ENCODE results near the gene DPP8.
"Not testable (repeated sequence)": the region's sequence is repeated elsewhere in the genome, so short reads cannot be mapped to it uniquely, and the experiment has no call there.

Gene DPP8

DNA sequence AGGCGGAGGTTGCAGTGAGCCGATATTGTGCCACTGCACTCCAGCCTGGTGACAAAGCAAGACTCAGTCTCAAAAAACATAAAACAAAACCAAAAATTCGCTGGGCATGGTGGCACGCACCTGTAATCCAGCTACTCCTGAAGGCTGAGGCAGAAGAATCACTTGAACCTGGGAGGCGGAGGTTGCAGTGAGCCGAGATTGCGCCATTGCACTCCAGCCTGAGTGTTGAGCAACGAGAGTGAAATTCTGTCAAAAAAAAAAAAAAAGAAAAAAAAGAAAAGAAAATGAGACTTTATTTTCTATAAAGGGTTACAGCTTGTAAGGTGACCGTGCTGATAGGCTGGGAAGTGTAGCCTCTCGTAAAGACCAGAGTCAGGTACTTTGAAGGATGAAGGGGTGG lies 6.7 kb upstream of the DPP8 start:
- DNase-seq (ENCODE audit: low spot score) = no peak

DNA sequence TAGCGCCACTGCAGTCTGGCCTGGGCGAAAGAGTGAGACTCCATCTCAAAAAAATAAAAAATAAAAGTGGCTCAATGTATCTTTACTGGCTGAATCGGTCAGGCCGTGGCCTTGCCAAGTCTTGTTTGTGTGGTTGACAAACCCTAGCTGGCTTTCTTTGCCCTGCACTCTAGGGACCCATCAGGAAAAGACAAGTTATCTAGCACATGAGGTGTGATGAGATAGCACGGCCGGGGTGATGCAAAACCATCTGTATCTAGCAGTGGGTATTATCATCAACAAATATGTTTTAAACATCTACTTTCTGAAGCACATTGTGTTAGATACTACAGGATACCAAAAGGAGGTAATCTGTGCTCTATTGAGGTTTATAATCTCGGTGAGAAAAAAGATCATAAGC lies 3.9 kb upstream of the DPP8 start:
- no peak for DNase-seq (ENCODE audit: low spot score)

DNA sequence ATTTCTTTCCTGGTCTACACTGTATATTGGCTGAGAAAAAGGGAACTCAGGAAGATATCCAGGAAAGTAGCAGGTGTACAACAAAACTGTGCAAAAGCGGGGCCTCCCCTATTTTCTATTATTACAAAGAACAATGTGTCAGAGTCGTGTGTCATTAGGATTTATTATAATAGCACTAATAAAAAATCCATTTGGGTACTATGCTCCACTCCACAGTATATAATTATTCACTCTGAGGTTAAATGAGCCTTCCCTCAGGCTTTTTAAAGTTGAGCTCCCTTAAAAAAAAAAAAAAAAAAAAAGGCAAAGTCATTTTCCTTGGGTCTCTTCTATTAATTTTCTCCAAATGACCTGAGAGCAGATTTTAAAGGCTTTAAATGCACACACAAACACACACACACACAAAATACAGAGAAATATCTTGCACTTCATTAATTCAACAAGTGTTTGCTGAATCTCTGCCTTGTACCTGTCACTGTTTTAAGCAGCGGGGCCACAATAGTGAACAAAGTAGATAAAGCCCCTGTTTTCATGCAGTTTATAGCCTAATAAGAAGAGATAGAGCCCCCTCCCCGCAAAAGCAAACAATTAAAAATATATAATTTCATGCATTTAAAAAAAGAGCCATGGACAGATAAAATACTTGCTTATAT lies 1.3 kb upstream of the DPP8 start:
- no peak for DNase-seq (ENCODE audit: low spot score)

DNA sequence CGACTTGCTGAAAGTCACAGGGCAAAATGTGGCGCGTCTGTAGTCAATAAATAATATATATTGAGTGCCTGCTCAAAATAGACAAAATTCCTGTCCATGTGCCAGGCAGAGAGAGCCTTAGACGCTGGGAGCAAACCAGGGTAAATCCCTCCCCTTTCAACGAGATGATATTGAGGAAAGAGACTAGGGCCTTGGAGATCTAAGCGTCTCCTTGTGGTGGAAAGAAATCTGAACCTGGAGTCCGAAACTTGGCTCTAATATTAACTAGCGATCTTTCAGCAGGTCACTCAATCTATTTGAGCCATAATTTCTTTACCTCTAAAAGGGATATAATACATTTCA lies 348 bp upstream of the DPP8 start:
- DNase-seq (ENCODE audit: low spot score) = no peak

DNA sequence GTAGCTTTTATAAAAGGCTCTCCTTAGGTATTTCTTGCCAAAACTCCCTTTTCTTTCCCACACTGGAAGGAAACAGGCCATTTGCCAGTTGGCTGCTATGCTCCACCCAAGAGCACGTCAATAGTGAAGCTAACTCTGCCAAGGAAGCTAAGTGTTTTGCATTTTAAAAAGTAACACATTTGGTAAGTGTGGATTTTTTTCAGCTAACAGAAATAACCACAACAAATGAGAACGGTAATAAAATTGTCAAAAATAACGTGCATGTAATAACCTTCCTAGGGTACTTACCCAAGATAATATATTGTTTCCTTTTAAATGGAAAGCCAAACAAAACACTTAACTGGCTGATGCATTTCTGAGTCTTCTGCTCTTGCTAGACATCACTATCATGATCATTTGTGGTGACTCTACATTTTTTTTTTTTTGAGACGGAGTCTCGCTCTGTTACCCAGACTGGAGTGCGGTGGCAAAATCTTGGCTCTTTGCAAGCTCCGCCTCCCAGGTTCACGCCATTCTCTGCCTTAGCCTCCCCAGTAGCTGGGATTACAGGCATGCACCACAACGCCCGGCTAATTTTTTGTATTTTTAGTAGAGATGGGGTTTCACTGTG lies 4.6 kb downstream of the DPP8 start:
- no peak for DNase-seq (ENCODE audit: low spot score)

DNA sequence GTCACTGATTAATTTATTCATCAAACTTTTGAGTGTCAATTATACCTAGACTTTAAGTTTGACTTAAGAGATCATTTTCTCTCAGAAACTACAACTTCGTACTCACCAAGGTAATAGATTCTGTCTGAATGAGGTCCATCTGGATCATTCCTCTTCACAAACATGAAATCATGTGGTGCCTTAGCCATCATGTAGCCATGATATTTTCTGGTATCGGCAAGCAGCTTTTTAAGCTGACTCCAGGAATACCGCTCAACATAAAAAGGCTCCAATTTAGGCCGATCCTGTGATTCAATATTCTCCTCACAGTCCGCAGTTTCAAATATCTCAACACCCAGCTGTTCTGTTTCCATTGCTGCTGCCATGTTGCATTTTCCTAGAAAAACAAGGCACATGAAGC lies 5.3 kb downstream of the DPP8 start:
- DNase-seq (ENCODE audit: low spot score) = no peak

DNA sequence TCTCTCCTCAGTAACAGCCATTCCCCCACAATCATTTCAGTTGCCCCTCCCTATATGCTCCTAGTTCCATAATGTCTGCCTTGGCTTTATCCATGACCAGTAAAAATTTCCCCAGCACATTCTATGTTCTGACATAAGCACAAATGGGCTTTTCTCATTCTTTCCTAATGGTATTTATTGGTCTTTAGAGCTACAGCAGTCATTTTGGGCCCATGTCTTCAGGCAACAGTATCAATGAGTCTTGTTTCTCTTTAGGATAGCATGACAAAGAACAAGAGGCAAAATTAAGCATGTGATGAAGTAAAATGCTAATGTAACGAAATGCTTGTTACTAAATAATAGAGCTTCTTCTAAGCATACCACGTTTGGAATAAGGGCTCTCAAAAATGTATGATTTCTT lies 8.2 kb downstream of the DPP8 start:
- DNase-seq (ENCODE audit: low spot score) = no peak

DNA sequence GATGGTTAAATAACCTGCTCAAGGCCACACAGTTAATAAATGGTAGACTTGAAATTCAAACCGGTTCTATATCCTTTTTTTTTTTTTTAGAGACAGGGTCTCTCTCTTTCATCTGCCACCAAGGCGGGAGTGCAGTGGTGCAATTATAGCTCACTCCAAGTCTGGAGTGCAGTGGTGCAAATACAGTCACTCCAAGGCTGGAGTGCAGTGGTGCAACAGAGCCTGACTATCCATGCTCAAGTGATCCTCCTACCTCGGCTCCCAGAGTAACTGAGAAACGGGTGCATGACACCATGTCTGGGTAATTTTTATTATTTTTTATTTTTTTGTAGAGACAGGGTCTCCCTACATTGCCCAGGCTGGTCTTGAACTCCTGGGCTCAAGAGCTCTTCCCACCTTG lies 23.4 kb downstream of the DPP8 start:
- DNase-seq (ENCODE audit: low spot score) = no peak

DNA sequence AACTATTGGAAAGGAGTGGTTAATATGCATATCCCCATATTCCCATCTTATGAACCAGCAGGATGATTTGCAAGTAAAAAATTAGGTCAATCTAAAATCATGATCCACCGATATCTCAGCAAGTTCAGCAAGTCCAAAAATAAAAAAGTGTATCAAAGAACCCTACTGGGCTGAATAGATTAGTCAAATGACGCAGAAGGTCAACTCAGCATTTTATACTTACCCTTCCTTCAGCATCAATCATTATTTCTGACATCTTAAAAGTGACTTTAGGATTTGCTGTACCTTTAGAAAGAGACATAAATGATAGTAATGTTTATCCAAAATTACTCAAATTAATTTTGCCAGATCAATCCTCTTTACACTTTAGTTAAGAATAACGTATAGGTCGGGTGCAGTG lies 32.6 kb downstream of the DPP8 start:
- no peak for DNase-seq (ENCODE audit: low spot score)

DNA sequence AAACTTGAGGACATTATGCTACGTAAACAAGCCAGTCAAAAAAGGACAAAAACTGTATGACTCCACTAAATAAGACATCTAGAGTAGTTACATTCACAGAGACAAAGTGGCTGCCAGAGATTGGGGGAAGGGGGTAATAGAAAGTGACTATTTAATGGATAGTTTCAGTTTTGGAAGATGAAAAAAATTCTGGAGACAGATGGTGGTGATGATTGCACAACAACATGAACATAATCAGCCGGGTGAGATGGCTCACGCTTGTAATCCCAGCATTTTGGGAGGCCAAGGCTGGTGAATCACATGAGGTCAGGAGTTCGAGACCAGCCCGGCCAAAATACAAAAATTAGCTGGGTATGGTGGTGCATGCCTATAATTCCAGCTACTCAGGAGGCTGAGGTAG lies 40.6 kb downstream of the DPP8 start:
- peak; percentile 8 for DNase-seq (ENCODE audit: low spot score)

DNA sequence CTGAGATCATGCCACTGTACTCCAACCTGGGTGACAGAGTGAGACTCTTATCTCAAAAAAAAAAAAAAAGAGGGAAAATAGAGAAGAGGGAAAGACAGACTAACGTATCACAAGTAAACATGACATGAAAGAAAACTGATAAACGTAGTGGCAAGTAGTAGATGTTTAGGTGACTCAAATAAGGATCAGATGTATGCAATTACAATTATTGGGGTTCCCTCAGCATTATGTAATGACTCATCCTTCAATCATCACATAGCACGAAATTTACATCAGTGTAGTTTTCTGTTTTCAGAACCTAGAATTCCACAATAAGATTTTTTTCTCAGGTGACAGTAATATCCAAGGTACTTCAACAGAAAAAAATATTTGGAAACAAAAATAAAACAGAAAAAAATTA lies 46.6 kb downstream of the DPP8 start:
- no peak for DNase-seq (ENCODE audit: low spot score)

DNA sequence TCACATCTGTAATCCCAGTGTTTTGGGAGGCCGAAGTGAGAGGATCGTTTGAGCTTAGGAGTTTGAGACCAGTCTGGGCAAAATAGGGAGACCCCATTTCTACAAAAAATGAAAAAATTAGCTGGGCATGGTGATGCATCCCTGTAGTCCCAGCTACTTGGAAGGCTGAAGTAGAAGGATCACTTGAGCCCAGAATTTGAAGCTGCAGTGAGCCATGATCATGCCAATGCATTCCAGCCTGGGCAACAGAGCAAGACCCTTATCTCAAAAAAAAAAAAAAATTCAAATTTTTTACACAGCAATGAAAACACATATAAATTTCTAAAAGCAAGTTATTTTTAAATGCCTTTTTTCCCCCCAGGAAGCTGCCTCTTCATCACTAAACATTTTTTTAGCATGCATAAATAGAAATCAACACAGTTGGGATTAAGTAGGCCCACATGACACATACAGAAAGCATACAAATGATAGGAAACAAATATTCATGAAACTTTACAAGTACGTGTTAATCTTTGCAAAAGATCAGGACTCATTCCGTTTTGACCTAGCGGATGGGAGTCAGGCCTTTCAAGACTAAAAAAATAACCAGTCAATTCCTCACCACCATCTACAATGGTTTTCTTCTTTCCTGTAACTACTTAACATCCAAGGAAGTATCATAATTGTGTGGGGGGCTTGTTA lies 49.1 kb downstream of the DPP8 start:
- no peak for DNase-seq (ENCODE audit: low spot score)

DNA sequence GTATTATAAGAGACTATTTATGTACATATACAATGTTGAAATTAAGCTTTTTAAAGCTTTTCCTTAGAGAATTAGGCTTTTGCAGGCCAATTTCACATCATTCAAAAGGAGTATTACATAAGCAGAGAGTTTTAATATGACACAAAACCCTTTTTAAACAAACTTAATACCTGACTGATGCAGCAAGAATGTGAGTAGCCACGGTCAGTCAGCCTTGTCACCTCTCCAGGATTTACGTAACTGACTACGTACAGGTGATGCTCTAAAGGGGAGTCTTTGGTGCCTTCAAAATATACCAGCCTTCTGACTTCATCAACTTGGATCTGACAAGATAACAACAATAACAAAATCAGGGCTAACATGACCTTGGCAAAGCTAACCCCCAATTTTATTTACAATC lies 50.6 kb downstream of the DPP8 start:
- DNase-seq (ENCODE audit: low spot score) = no peak

DNA sequence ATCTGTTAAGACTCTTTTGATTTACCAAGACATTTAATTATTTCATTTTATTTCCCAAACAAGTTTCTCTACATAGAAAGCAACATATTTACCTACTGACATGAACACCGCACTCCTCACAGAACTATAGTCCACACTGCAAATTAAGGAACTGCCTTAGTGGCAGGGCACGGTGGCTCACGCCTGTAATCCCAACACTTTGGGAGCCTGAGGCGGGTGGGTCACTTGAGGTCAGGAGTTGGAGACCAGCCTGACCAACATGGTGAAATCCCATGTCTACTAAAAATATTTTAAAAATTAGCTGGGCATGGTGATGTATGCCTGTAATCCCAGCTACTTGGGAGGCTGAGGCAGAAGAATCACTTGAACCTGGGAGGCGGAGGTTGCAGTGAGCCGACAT lies 54.4 kb downstream of the DPP8 start:
- not testable (repeated sequence) for DNase-seq (ENCODE audit: low spot score)

DNA sequence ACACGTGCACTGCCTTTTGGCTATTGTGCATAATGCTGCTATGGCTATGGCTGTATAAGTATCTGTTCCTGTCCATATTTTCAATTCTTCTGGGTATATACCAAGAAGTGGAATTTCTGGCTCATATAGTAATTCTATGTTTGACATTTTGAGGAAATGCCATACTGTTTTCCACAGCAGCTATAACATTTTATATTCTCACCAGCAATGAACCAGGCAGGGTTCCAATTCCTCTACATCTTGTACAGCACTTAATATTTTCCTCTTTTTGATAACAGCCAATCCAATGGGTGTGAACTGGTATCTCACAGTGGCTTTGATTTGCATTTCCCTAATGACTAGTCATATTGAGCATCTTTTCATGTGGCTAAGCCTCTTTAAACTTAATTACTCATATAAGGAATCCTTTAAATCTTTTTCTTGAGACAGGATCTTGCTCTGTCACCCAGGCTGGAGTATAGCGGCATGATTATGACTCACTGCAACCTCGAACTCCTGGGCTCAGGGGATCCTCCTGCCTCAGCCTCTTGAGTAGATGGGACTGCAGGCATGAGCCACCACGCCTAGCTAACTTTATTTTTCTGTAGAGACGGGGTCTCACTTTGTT lies 56.6 kb downstream of the DPP8 start:
- no peak for DNase-seq (ENCODE audit: low spot score)

DNA sequence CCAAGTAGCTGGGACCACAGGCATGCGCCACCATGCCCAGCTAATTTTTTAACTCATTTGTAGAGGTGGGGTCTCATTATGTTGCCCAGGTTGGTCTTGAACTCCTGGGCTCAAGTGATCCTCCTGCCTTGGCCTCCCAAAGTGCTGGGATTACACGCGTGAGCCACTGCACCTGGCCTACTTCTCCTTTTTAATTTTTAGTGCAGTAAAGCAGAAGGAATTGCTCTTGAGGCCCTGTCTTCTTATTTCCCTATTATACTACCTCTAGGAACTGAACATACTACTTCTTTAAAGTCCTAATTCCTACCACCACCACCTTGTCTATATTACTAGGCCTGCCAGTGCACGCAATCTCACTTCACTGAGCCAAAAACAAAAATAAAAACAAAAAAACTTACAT lies 62.2 kb downstream of the DPP8 start:
- DNase-seq (ENCODE audit: low spot score) = not testable (repeated sequence)

DNA sequence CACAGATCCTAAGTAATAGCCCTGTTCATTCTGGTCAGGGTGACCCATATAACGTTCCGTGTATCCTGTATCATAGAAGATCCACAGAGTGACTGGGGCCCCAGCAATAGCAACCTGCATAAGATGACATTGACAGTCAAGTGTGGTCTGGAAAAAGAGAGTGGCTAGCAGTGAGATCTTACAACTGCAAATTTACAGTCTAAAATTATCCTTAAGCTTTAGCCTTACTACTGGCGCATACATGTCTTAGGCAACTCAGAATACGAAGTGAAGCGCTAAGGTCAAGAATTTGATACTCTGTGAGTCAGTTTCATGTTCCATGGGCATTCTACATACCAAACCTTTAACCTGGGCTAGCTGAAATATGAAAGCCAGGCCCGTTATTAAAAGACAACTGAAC lies 65.5 kb downstream of the DPP8 start:
- DNase-seq (ENCODE audit: low spot score) = no peak

DNA sequence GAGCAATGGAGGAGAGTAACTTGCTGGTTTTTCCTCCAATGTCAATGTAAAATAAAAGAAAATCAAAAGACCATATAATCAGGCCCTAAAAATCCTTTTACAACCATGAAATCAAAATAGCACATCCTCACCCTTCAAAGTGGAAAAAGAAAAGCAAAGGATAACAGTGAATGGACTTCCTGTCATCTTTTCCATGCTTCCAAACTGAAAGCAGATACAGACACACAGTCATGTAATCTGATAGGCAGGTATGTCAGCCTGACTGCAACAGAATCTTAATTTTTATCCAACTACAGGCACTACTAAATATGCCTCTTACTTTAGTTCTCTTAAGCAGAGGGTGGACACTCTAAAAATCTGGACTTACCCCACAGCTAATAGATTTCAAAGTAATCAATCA lies 66.9 kb downstream of the DPP8 start:
- DNase-seq (ENCODE audit: low spot score) = no peak

DNA sequence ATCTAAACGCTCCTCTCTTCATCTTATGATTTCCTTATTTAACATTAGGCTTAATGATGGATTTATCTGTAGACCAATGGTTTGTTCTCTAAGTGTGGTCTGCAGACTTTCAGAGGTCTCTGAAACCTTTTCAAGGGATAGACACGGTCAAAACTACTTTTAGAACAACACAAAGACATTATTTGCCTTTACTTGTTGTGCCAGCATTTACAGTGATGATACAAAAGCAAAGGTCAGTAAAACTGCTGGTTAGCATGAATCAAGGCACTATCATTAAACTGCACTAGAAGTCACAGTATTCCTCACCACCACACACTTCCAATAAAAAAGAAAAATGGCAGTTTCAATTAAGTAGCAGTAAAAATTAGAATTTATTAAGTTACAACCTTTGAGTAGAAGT lies 70.3 kb downstream of the DPP8 start:
- DNase-seq (ENCODE audit: low spot score) = no peak

DNA sequence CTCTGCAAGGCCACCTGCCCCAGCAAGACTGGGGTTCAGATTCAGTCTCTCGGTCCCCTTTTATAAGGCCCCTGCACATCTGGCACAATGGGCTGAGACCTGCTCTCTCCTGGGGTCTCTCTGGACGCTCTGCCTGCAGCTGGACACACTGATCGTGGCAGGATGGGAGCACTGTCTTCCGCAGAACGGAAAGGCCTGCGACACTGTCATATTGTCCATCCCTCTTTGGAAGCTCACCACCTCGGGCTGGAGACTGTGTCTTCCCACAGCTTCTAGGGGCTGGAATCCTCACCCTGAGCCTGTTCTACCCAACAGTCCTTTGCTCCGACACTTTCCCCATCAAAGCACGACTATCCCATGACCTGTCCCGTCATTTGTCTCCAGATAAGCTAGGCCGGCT lies 83.3 kb downstream of the DPP8 start:
- no peak for DNase-seq (ENCODE audit: low spot score)

DNA sequence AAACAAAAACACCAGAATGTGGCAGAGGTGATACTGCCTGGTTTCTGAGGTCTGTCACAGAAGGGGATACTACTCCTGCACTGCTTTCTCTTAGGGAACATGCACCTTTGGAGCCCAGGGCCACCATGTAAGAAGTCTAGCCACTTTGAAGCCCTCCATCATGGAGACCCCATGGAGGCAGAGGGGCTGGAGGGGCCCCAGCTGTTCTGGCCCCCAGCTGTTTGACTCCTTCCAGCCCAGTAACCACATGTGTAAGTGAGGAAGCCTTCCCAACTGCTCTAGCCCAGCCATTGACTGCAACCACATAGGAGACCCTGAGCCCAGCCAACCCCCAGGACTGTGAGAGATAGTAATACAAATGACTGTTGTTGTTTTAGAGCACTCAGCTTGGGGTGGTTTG lies 85.8 kb downstream of the DPP8 start:
- DNase-seq (ENCODE audit: low spot score) = no peak

DNA sequence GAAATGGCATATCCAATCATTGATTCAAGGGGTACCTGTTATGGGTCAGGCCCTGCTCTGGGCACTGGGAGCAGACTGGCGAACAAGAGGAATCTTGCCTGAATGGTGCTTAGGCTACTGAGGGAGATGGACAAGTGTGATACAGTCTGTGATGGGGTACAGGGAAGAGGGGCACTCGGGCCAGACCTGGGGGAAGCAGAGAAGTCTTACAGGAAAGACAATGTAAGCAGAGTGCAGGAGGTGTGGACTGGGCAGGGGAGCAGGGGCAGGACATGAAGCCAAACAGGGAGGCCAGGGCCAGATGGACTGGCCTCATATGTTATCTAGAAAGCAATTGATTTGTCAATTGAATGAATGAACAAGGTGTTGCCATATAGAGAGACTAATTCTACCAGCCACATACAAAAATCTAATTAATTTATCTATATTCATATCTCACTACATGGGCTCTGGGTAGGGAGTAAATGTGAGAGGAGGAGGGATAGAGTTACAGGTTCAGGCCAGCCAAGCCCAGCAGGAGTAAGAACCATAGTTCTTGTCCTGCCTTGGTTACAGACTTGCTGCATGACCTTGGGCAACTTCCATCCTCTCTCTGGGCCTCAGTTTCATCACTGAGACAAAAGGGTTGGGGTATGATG lies 91.2 kb downstream of the DPP8 start:
- no peak for DNase-seq (ENCODE audit: low spot score)

DNA sequence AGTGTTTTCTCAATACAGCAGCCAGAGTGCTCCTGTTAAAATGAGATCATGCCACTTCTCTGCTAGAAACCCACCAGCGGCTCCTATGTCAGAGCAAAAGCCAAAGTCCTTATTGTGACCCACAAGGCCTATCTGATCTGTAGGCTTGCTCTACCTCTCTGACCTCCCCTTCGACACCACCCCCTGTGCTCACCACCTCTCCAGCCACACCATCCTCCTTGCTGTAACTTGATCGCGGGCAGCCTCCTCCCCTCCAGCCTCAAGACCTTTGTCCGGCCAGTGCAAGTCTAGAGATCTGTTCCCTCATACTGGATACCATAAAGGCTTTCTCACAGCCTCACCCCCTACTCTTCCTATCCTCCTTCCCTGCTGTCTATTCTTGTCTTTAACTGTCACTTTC lies 92.8 kb downstream of the DPP8 start:
- DNase-seq (ENCODE audit: low spot score) = no peak

All from hepatic stellate cell (primary cell).